Measurements from ENCODE around the gene EMD.

- TF ChIP-seq CTCF (conservative IDR thresholded peaks at IDR 0.05; ENCODE audit: low read depth, low read length) (no peak), EZH2 (IDR thresholded peaks at IDR 0.05; ENCODE audit: borderline replicate concordance, low read depth, low read length, poor library complexity, severe bottlenecking) (no peak)
These were observed 45.2 kb upstream of the EMD start for GRCh38 chrX:154333837-154334271.
